SK-N-SH treated with all-trans-retinoic acid at 6 μM for 48 hours (cell line): Measurements from ENCODE around the gene CIITA.

ENCODE experiments used
- ATAC-seq: fragments of 200-7000 bp; cut with Tn5 transposase; 3 replicates; pipeline ENCODE4 v1.9.1; 2020; ENCODE audit warnings: mild to moderate bottlenecking, moderate library complexity
- CREB5 ChIP-seq: fragments of 250-450 bp; sonication (Bioruptor Pico); IDR thresholded peaks from 2 replicates; pipeline ENCODE4 v1.5.1; 2020; ENCODE audit warnings: low read depth, mild to moderate bottlenecking, moderate library complexity
- CSDC2 ChIP-seq: fragments of 250-450 bp; sonication (Bioruptor Pico); IDR thresholded peaks from 2 replicates; pipeline ENCODE4 v1.5.0; 2020; ENCODE audit warnings: mild to moderate bottlenecking, moderate library complexity
- CSRNP3 ChIP-seq: fragments of 250-450 bp; sonication (Bioruptor Pico); IDR thresholded peaks from 2 replicates; pipeline ENCODE4 v1.5.1; 2021; ENCODE audit warnings: mild to moderate bottlenecking, moderate library complexity
- ESRRG ChIP-seq: fragments of 250-450 bp; sonication (Bioruptor Pico); IDR thresholded peaks from 2 replicates; pipeline ENCODE4 v1.6.1; 2021; ENCODE audit warnings: mild to moderate bottlenecking
- GLIS3 ChIP-seq: fragments of 250-450 bp; sonication (Bioruptor Pico); IDR thresholded peaks from 2 replicates; pipeline ENCODE4 v1.5.0; 2020; ENCODE audit warnings: mild to moderate bottlenecking, moderate library complexity
- ISL1 ChIP-seq: fragments of 250-450 bp; sonication (Bioruptor Pico); IDR thresholded peaks from 2 replicates; pipeline ENCODE4 v2.1.2; 2022; ENCODE audit warnings: mild to moderate bottlenecking, moderate library complexity
- OSR1 ChIP-seq: fragments of 250-450 bp; sonication (Bioruptor Pico); IDR thresholded peaks from 2 replicates; pipeline ENCODE4 v1.8.0; 2022; ENCODE audit warnings: moderate library complexity, mild to moderate bottlenecking, inconsistent platforms
- POU6F1 ChIP-seq: fragments of 250-450 bp; sonication (Bioruptor Pico); IDR thresholded peaks from 2 replicates; pipeline ENCODE4 v1.8.0; 2021; ENCODE audit warnings: low read depth, mild to moderate bottlenecking, moderate library complexity, borderline replicate concordance
- PPARA ChIP-seq: fragments of 250-450 bp; sonication (Bioruptor Pico); IDR thresholded peaks from 2 replicates; pipeline ENCODE4 v1.5.0; 2020; ENCODE audit warnings: mild to moderate bottlenecking, borderline replicate concordance
- RARB ChIP-seq: fragments of 250-450 bp; sonication (Bioruptor Pico); IDR thresholded peaks from 2 replicates; pipeline ENCODE4 v1.8.0; 2021; ENCODE audit warnings: mild to moderate bottlenecking, moderate library complexity
- SNAI2 ChIP-seq: fragments of 250-450 bp; sonication (Bioruptor Pico); IDR thresholded peaks from 2 replicates; pipeline ENCODE4 v1.5.0; 2020; ENCODE audit warnings: mild to moderate bottlenecking, moderate library complexity
- TCF4 ChIP-seq: fragments of 250-450 bp; sonication (Bioruptor Pico); IDR thresholded peaks from 2 replicates; pipeline ENCODE4 v1.8.0; 2021; ENCODE audit warnings: mild to moderate bottlenecking, moderate library complexity, borderline replicate concordance
- TOX ChIP-seq: fragments of 250-450 bp; sonication (Bioruptor Pico); IDR thresholded peaks from 2 replicates; pipeline ENCODE4 v1.8.0; 2021; ENCODE audit warnings: mild to moderate bottlenecking, moderate library complexity, borderline replicate concordance
- TSHZ2 ChIP-seq: fragments of 250-450 bp; sonication (Bioruptor Pico); IDR thresholded peaks from 2 replicates; pipeline ENCODE4 v1.5.0; 2020; ENCODE audit warnings: mild to moderate bottlenecking, moderate library complexity
- ZC3H10 ChIP-seq: fragments of 250-450 bp; sonication (Bioruptor Pico); IDR thresholded peaks from 2 replicates; pipeline ENCODE4 v1.5.1; 2021; ENCODE audit warnings: mild to moderate bottlenecking, moderate library complexity
- ZFP3 ChIP-seq: fragments of 250-450 bp; sonication (Bioruptor Pico); IDR thresholded peaks from 2 replicates; pipeline ENCODE4 v1.5.0; 2020; ENCODE audit warnings: mild to moderate bottlenecking, moderate library complexity
- ZFP30 ChIP-seq: fragments of 450-650 bp; formaldehyde crosslinking; IDR thresholded peaks from 2 replicates; pipeline ENCODE4 v1.5.0; 2022; ENCODE audit warnings: mild to moderate bottlenecking, moderate library complexity
- ZNF70 ChIP-seq: fragments of 450-650 bp; formaldehyde crosslinking; IDR thresholded peaks from 2 replicates; pipeline ENCODE4 v1.5.0; 2020; ENCODE audit warnings: mild to moderate bottlenecking, moderate library complexity
- ZNF8 ChIP-seq: fragments of 450-650 bp; formaldehyde crosslinking; IDR thresholded peaks from 2 replicates; pipeline ENCODE4 v1.5.0; 2020; ENCODE audit warnings: mild to moderate bottlenecking, moderate library complexity
- TF ChIP-seq, protein P1 (sequence below): fragments of 250-450 bp; sonication (Bioruptor Pico); IDR thresholded peaks from 2 replicates; pipeline ENCODE4 v1.8.0; 2020; ENCODE audit warnings: mild to moderate bottlenecking, moderate library complexity, borderline replicate concordance

CIITA gene

GRCh38 chr16:10836174-10836853 lies 40.7 kb upstream of the CIITA start:
- TF ChIP-seq ZNF8 (no peak), ZFP3 (CRISPR knock-in tag) (no peak), ZC3H10 (CRISPR knock-in tag) (no peak), SNAI2 (CRISPR knock-in tag) (no peak), RARB (CRISPR knock-in tag) (no peak), PPARA (CRISPR knock-in tag) (no peak), OSR1 (CRISPR knock-in tag) (no peak), POU6F1 (CRISPR knock-in tag) (no peak)
- ATAC-seq: no peak

DNA sequence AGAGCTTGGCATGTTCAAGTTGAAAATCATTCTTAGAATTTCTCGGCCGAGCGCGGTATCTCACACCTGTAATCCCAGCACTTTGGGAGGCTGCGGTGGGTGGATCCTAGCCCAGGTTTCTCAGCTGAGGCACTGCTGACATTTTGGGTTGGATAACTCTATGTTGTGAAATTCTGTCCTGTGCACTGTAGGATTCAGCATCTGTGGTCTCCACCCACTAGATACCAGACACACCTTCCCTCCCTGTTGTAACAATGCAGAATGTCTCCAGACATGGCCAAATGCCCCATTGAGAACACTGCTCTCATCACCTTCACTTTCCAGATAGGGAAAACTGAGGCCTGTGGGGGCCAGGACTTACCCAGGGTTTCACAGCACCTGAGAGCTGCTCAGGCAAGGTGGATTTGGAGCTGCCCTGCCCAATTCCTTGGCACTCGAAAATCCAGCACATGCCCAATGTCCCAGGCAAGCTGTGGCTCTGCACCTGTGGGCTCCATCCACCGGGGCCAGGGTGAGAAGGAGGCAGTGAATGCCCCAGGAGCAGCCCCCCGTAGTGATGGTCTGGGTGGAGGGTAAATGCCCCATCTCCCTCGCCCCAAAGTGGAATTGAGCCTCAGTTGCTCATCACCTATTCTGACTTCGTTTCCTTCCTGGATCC lies 38.3 kb upstream of the CIITA start:
- no peak for TF ChIP-seq GLIS3 (CRISPR knock-in tag)
- TF ChIP-seq, protein P1, sequence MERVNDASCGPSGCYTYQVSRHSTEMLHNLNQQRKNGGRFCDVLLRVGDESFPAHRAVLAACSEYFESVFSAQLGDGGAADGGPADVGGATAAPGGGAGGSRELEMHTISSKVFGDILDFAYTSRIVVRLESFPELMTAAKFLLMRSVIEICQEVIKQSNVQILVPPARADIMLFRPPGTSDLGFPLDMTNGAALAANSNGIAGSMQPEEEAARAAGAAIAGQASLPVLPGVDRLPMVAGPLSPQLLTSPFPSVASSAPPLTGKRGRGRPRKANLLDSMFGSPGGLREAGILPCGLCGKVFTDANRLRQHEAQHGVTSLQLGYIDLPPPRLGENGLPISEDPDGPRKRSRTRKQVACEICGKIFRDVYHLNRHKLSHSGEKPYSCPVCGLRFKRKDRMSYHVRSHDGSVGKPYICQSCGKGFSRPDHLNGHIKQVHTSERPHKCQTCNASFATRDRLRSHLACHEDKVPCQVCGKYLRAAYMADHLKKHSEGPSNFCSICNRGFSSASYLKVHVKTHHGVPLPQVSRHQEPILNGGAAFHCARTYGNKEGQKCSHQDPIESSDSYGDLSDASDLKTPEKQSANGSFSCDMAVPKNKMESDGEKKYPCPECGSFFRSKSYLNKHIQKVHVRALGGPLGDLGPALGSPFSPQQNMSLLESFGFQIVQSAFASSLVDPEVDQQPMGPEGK: no peak
- no peak for TF ChIP-seq CSDC2 (CRISPR knock-in tag)
- no peak for TF ChIP-seq RARB (CRISPR knock-in tag)
- TF ChIP-seq, all 23 proteins: peak for 0
- ATAC-seq: no peak

DNA sequence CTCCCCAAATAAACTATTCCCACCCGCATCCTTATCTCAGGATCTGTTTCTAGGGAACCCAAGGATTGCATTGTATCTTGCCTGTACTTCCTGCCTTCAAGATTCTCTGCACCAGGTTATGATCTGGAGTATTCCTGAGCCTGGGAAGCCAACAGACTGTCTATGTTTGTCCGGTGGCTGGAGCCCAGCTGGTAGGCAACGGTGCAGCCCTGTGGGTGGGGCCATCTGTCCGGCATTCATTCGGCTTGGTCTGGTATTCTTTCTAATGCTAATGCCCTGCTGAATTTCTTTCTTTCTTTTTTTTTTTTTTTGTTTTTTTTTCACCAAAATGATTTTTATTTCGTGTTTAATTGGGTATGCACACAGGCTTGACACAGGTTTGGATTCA lies 37.7 kb upstream of the CIITA start:
- TF ChIP-seq ZFP30 (no peak), CSDC2 (CRISPR knock-in tag) (no peak), TOX (CRISPR knock-in tag) (no peak), ZNF70 (no peak)
- TF ChIP-seq, protein P1: no peak
- ATAC-seq: no peak

- ATAC-seq: no peak
- TF ChIP-seq ZC3H10 (CRISPR knock-in tag) (no peak), RARB (CRISPR knock-in tag) (no peak), OSR1 (CRISPR knock-in tag) (no peak), ZFP3 (CRISPR knock-in tag) (no peak), TSHZ2 (no peak), CSRNP3 (CRISPR knock-in tag) (no peak), ESRRG (CRISPR knock-in tag) (no peak), TCF4 (CRISPR knock-in tag) (no peak), ISL1 (CRISPR knock-in tag) (no peak), CREB5 (CRISPR knock-in tag) (no peak)
Measured at GRCh38 chr16:10840703-10841102, 36.3 kb upstream of the CIITA start.
